Measurements from ENCODE around the gene TIMP2.
"Not testable (repeated sequence)": the region's sequence is repeated elsewhere in the genome, so short reads cannot be mapped to it uniquely, and the experiment has no call there.

The TIMP2 gene

GRCh38 chr17:78903101-78903779, 21.9 kb downstream of the TIMP2 start, which contains the start of gene CEP295NL:
TSS of gene CEP295NL (minus strand) at chr17:78903201. CDS start at chr17:78901828, 1,373 bp downstream.
- DNase-seq, result no peak

GRCh38 chr17:78902231-78902630, 23.0 kb downstream of the TIMP2 start:
- not testable (repeated sequence) for DNase-seq

- no peak for DNase-seq
These were observed 23.4 kb downstream of the TIMP2 start for GRCh38 chr17:78901806-78902205.

GRCh38 chr17:78900816-78901215, 24.4 kb downstream of the TIMP2 start:
- DNase-seq, result no peak

GRCh38 chr17:78899361-78900260, 25.6 kb downstream of the TIMP2 start:
- no peak for DNase-seq

GRCh38 chr17:78898947-78899346, 26.2 kb downstream of the TIMP2 start:
- no peak for DNase-seq

- no peak for DNase-seq
These were observed 26.9 kb downstream of the TIMP2 start for GRCh38 chr17:78898075-78898836.

GRCh38 chr17:78897664-78898047, 27.5 kb downstream of the TIMP2 start:
- no peak for DNase-seq

- DNase-seq, result no peak
These were observed 28.1 kb downstream of the TIMP2 start for GRCh38 chr17:78896834-78897663.

DNA sequence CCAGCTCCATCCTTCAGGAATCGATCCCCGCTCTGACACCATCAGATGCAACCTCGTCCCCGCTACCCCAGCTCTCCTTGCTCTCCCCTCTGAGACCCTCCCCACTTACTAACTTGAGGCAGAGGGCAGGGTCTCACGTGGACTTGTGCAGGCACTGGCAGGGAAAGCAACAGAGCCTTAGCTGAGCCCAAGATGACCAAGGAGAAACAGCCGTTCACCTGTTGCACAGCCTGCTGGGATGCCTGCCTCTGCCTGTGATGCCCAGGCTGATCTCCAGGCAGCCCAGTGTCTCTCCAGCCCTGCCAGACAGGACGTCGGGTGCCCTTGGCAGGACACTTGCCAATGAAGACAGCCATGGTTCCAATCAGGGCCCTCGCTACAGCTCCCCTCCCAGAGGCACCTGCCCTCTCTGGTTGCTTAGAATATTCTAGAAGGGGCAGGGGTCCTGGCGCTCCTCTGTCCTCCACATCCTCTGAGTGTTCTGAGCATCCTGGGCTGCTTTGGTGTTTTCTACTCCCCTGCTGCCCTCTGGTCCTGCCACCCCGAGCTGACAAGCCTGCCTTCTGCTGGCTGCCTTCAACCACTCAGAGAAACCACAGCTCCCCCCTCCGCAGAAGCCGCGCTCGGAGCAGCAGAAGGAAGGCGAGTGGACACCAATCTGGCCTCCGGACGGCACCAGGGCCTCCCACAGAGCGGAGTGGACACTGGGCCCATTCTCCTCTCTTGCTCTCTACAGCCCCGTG, 28.9 kb downstream of the TIMP2 start:
- DNase-seq, result no peak

- DNase-seq, result no peak
These were observed 29.9 kb downstream of the TIMP2 start for GRCh38 chr17:78895322-78895721.

- DNase-seq, result no peak
These were observed 31.5 kb downstream of the TIMP2 start for GRCh38 chr17:78893684-78894083.

DNA sequence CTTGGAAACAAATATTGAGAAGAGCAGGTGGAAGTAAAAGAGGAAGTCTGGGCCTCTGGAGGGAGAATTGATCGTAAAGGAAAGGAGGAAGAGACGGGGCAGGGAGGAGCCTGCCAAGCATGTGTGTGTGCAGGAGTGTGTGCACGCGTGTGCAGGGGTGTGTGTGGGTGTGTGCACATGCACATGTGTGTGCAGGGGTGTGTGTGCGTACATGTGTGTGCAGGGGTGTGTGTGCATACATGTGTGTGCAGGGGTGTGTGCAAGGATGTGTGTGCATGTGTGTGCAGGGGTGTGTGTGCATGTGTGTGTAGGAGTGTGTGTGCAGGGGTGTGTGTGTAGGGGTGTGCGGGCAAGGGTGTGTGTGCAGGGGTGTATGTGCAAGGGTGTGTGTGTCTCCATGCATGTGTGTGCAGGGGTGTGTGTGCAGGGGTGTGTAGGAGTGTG, 32.2 kb downstream of the TIMP2 start:
- no peak for DNase-seq

DNA sequence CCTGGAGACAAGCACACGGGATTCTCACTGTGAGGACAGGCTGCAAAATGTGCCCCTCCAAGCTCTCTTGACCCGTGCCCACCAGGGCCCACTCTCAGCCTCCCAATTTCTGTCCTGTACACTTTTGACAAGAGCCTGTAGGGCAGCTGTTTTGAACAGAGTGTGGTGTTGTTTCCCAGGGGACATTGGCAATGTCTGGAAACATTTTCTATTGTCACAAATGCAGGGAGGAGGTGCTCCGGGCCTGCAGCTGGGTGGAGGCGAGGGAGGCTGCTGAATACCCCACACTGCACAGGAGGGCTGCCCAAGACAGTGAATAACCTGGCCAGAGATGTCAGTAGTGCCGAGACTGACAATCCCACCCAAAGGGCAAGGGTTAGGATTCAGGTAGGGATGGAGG, 32.7 kb downstream of the TIMP2 start:
- no peak for DNase-seq

DNA sequence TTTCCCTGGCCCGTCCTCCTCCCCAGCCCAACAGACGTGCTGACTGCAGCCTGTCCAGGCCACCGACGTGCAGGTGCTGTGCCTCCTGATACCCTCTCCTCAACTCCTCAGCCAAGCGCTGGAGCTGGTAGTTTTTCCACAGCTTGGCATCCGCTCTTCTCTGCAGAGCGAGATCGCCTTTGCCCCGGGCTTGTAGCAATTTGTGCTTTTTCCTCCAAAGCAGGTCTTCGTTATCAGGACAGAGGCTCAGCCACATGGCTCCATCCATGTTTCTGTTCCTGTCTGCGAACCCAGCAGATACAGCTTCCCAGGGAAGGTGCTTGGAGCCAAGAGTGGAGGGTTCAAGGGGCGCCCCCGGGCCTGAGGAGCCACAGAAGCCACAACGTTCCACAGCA, 33.1 kb downstream of the TIMP2 start:
- no peak for DNase-seq

- DNase-seq, result no peak
These were observed 33.7 kb downstream of the TIMP2 start for GRCh38 chr17:78891406-78892061.

- no peak for DNase-seq
These were observed 34.7 kb downstream of the TIMP2 start for GRCh38 chr17:78890498-78890897.

- not testable (repeated sequence) for DNase-seq
These were observed 35.1 kb downstream of the TIMP2 start for GRCh38 chr17:78890096-78890495.

- no peak for DNase-seq
These were observed 35.7 kb downstream of the TIMP2 start for GRCh38 chr17:78889531-78889930.

- DNase-seq, result no peak
These were observed 36.2 kb downstream of the TIMP2 start for GRCh38 chr17:78888941-78889518.

DNA sequence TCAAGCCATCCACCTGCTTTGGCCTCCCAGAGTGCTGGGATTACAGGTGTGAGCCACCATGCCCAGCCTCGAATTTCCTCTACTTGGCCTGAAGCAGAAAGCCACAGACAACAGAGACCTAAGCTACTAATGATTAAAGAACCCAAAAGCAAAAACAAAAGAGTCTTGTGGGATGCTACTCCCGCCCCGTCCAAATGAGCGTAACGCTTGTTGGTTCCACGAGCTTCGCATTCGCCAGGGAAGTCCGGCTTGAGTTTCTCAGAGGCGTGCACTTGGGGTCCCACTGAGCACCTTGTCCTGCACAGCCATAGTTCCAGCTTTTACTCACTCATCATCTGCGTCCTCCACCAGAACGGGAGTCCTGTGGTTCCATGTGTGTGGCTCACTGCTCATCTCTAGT, 38.2 kb downstream of the TIMP2 start:
- DNase-seq, result no peak
